Activated CD8-positive, alpha-beta T cell treated with anti-CD3 and anti-CD28 coated beads, Interleukin-2, amount 10 ng/mL, durations not matched to agents 7 days and 5 days (primary cell): ENCODE results near the gene PLCL1. TPM values are rescaled to one million over a fixed set of nuclear protein-coding genes. Genes with fewer than 3 reads are reported as not detected.

ENCODE experiments used
- ATAC-seq: fragments of 150-1000 bp; cut with Tn5 transposase; one replicate; pipeline ENCODE4 v1.10.0; 2021; ENCODE audit warnings: moderate library complexity
- CTCF ChIA-PET: fragments of 350-600 bp; sonication (Branson Sonifier 250); formaldehyde crosslinking; loops from one replicate; lab custom pipeline; 2021; ENCODE audit warnings: antibody characterized with exemption; lab: Charles Lee
- POLR2A ChIA-PET: fragments of 350-600 bp; sonication (Branson Sonifier 250); formaldehyde crosslinking; loops from one replicate; lab custom pipeline; 2021; ENCODE audit warnings: antibody characterized with exemption; lab: Charles Lee
- DNase-seq: peaks from one replicate; pipeline ENCODE4 v3.0.0-alpha.2; 2020
- H3K27ac Mint-ChIP-seq: one replicate; pipeline ENCODE4 v1.8.0; 2021; ENCODE audit warnings: mild to moderate bottlenecking, mixed read lengths
- H3K27me3 Mint-ChIP-seq: one replicate; pipeline ENCODE4 v1.8.0; 2021; ENCODE audit warnings: low read depth, mixed read lengths
- H3K36me3 Mint-ChIP-seq: one replicate; pipeline ENCODE4 v1.8.0; 2021; ENCODE audit warnings: low read depth, mixed read lengths
- H3K4me1 Mint-ChIP-seq: one replicate; pipeline ENCODE4 v1.8.0; 2021; ENCODE audit warnings: low read depth, mixed read lengths
- H3K4me3 Mint-ChIP-seq: one replicate; pipeline ENCODE4 v1.8.0; 2021; ENCODE audit warnings: mild to moderate bottlenecking, mixed read lengths
- H3K9me3 Mint-ChIP-seq: one replicate; pipeline ENCODE4 v1.8.0; 2022; ENCODE audit warnings: mixed read lengths; ENCODE audit not compliant: insufficient read depth
- total RNA-seq, 2 experiments: library from RNA; stranded (reverse); gene quantifications; one replicate each; pipeline ENCODE4 v1.2.3, GENCODE V29; 2021

Gene PLCL1
- total RNA-seq, 2 experiments from 2014 or later = 0.08 to 0.18 TPM

GRCh38 chr2:197839856-197840255, 35.5 kb downstream of the PLCL1 start:
- POLR2A ChIA-PET = no interaction called here
- no peak overlapping the region for H3K27ac Mint-ChIP-seq
- H3K27me3 Mint-ChIP-seq = peaks cover 4% of the 10 kb centered on the region
- no peaks in the 10 kb centered on the region for H3K36me3 Mint-ChIP-seq
- CTCF ChIA-PET = interaction anchor here (1.1 to 3.7 kb wide), 2 partner anchors 12 to 26 kb away, joined by 3 to 21 read pairs; no protein-coding TSS in a partner anchor
- no peak overlapping the region for H3K4me3 Mint-ChIP-seq
- H3K9me3 Mint-ChIP-seq = no peaks in the 10 kb centered on the region
- DNase-seq (no peak), ATAC-seq (no peak)
- H3K4me1 Mint-ChIP-seq = peaks cover 23% of the 10 kb centered on the region

GRCh38 chr2:197846128-197846527, 41.7 kb downstream of the PLCL1 start:
- no peak for ATAC-seq
- Mint-ChIP-seq H3K27ac (no peak overlapping the region), H3K4me3 (no peak overlapping the region), H3K36me3 (no peaks in the 10 kb centered on the region), H3K27me3 (peaks cover 7% of the 10 kb centered on the region), H3K4me1 (peaks cover 12% of the 10 kb centered on the region), H3K9me3 (no peaks in the 10 kb centered on the region)
- POLR2A ChIA-PET = no interaction called here
- CTCF ChIA-PET = no interaction called here
- DNase-seq = no peak

GRCh38 chr2:197846777-197847176, 42.4 kb downstream of the PLCL1 start:
- H3K27me3 Mint-ChIP-seq = peaks cover 7% of the 10 kb centered on the region
- no peak overlapping the region for H3K27ac Mint-ChIP-seq
- no peak for ATAC-seq
- H3K9me3 Mint-ChIP-seq = no peaks in the 10 kb centered on the region
- ChIA-PET POLR2A (no interaction called here), CTCF (interaction anchor here (0.8 to 2.0 kb wide), 3 partner anchors 9 to 39 kb away, joined by 3 to 10 read pairs (median 6); no protein-coding TSS in a partner anchor)
- peaks cover 12% of the 10 kb centered on the region for H3K4me1 Mint-ChIP-seq
- H3K36me3 Mint-ChIP-seq = no peaks in the 10 kb centered on the region
- DNase-seq = no peak
- no peak overlapping the region for H3K4me3 Mint-ChIP-seq

- DNase-seq (no peak), ATAC-seq (peak; percentile 84)
- Mint-ChIP-seq H3K27ac (no peak overlapping the region), H3K36me3 (no peaks in the 10 kb centered on the region), H3K4me1 (peaks cover 12% of the 10 kb centered on the region), H3K9me3 (no peaks in the 10 kb centered on the region), H3K4me3 (no peak overlapping the region), H3K27me3 (peaks cover 3% of the 10 kb centered on the region)
- ChIA-PET POLR2A (no interaction called here), CTCF (interaction anchor here (1.5 to 2.0 kb wide), 2 partner anchors 9 to 10 kb away, joined by 6 to 10 read pairs; no protein-coding TSS in a partner anchor)
Observed at GRCh38 chr2:197847651-197848401, 43.4 kb downstream of the PLCL1 start.

GRCh38 chr2:197848602-197849001, 44.2 kb downstream of the PLCL1 start:
- POLR2A ChIA-PET = no interaction called here
- Mint-ChIP-seq H3K4me1 (peaks cover 12% of the 10 kb centered on the region), H3K27me3 (peaks cover 3% of the 10 kb centered on the region), H3K4me3 (no peak overlapping the region), H3K36me3 (no peaks in the 10 kb centered on the region), H3K9me3 (no peaks in the 10 kb centered on the region), H3K27ac (no peak overlapping the region)
- CTCF ChIA-PET = interaction anchor here (2.0 kb wide), 1 partner anchor 11 kb away, joined by 10 read pairs; no protein-coding TSS in a partner anchor
- ATAC-seq (no peak), DNase-seq (no peak)

GRCh38 chr2:197850882-197851450, 46.6 kb downstream of the PLCL1 start:
- CTCF ChIA-PET = interaction anchor here (0.8 to 4.3 kb wide), 6 partner anchors 9 to 445 kb away, joined by 3 to 21 read pairs (median 4); no protein-coding TSS in a partner anchor
- ATAC-seq = no peak
- no peak overlapping the region for H3K27ac Mint-ChIP-seq
- no peaks in the 10 kb centered on the region for H3K36me3 Mint-ChIP-seq
- H3K4me1 Mint-ChIP-seq = peaks cover 12% of the 10 kb centered on the region
- POLR2A ChIA-PET = no interaction called here
- H3K4me3 Mint-ChIP-seq = no peak overlapping the region
- DNase-seq = no peak
- H3K9me3 Mint-ChIP-seq = no peaks in the 10 kb centered on the region
- H3K27me3 Mint-ChIP-seq = peaks cover 3% of the 10 kb centered on the region

GRCh38 chr2:197851451-197851850, 47.1 kb downstream of the PLCL1 start:
- ChIA-PET POLR2A (no interaction called here), CTCF (interaction anchor here (0.8 to 4.3 kb wide), 6 partner anchors 9 to 445 kb away, joined by 3 to 21 read pairs (median 4); no protein-coding TSS in a partner anchor)
- DNase-seq (no peak), ATAC-seq (no peak)
- Mint-ChIP-seq H3K4me3 (no peak overlapping the region), H3K36me3 (no peaks in the 10 kb centered on the region), H3K27ac (no peak overlapping the region), H3K9me3 (no peaks in the 10 kb centered on the region), H3K27me3 (peaks cover 3% of the 10 kb centered on the region), H3K4me1 (peaks cover 12% of the 10 kb centered on the region)

- no peak overlapping the region for H3K4me3 Mint-ChIP-seq
- peaks cover 3% of the 10 kb centered on the region for H3K27me3 Mint-ChIP-seq
- DNase-seq (no peak), ATAC-seq (no peak)
- no peaks in the 10 kb centered on the region for H3K36me3 Mint-ChIP-seq
- ChIA-PET POLR2A (no interaction called here), CTCF (interaction anchor here (1.2 to 4.3 kb wide), 4 partner anchors 13 to 276 kb away, joined by 3 to 21 read pairs (median 8); no protein-coding TSS in a partner anchor)
- H3K9me3 Mint-ChIP-seq = no peaks in the 10 kb centered on the region
- H3K4me1 Mint-ChIP-seq = peaks cover 9% of the 10 kb centered on the region
- H3K27ac Mint-ChIP-seq = no peak overlapping the region
Observed at GRCh38 chr2:197852108-197852507, 47.7 kb downstream of the PLCL1 start.

GRCh38 chr2:197853549-197853948, 49.2 kb downstream of the PLCL1 start:
- peaks cover 3% of the 10 kb centered on the region for H3K27me3 Mint-ChIP-seq
- no peaks in the 10 kb centered on the region for H3K4me1 Mint-ChIP-seq
- DNase-seq (no peak), ATAC-seq (no peak)
- H3K27ac Mint-ChIP-seq = no peak overlapping the region
- H3K36me3 Mint-ChIP-seq = no peaks in the 10 kb centered on the region
- no peaks in the 10 kb centered on the region for H3K9me3 Mint-ChIP-seq
- ChIA-PET POLR2A (no interaction called here), CTCF (interaction anchor here (0.7 to 4.3 kb wide), 5 partner anchors 10 to 294 kb away, joined by 3 to 21 read pairs (median 4); no protein-coding TSS in a partner anchor)
- H3K4me3 Mint-ChIP-seq = no peak overlapping the region

GRCh38 chr2:197857476-197858107, 53.2 kb downstream of the PLCL1 start:
- Mint-ChIP-seq H3K27ac (no peak overlapping the region), H3K36me3 (no peaks in the 10 kb centered on the region), H3K9me3 (no peaks in the 10 kb centered on the region), H3K27me3 (no peaks in the 10 kb centered on the region), H3K4me3 (no peak overlapping the region), H3K4me1 (no peaks in the 10 kb centered on the region)
- DNase-seq (no peak), ATAC-seq (no peak)
- POLR2A ChIA-PET = no interaction called here
- CTCF ChIA-PET = interaction anchor here (0.6 to 1.1 kb wide), 2 partner anchors 10 to 45 kb away, joined by 3 to 6 read pairs; no protein-coding TSS in a partner anchor

GRCh38 chr2:197858607-197859140, 54.3 kb downstream of the PLCL1 start:
- no peak for DNase-seq
- ChIA-PET CTCF (no interaction called here), POLR2A (no interaction called here)
- Mint-ChIP-seq H3K27me3 (no peaks in the 10 kb centered on the region), H3K4me1 (no peaks in the 10 kb centered on the region), H3K9me3 (no peaks in the 10 kb centered on the region), H3K27ac (no peak overlapping the region), H3K36me3 (no peaks in the 10 kb centered on the region), H3K4me3 (no peak overlapping the region)
- ATAC-seq = no peak
